Glutamatergic neuron (in vitro differentiated cells): ENCODE measurements around the gene PIWIL1. TPM values are rescaled to one million over a fixed set of nuclear protein-coding genes. Genes with fewer than 3 reads are reported as not detected.

Experiments used
- DNase-seq: peaks from one replicate; pipeline ENCODE4 v3.0.0; 2022
- H3K27ac Mint-ChIP-seq: one replicate; pipeline ENCODE4 v1.8.0; 2020; ENCODE audit warnings: mild to moderate bottlenecking, mixed read lengths, inconsistent platforms; ENCODE audit not compliant: unreplicated experiment
- H3K27me3 Mint-ChIP-seq: one replicate; pipeline ENCODE4 v1.8.0; 2020; ENCODE audit warnings: mild to moderate bottlenecking, moderate library complexity, mixed read lengths, inconsistent platforms; ENCODE audit not compliant: unreplicated experiment
- H3K36me3 Mint-ChIP-seq: one replicate; pipeline ENCODE4 v1.8.0; 2020; ENCODE audit warnings: mild to moderate bottlenecking, mixed read lengths, inconsistent platforms; ENCODE audit not compliant: unreplicated experiment
- H3K4me1 Mint-ChIP-seq: one replicate; pipeline ENCODE4 v1.8.0; 2020; ENCODE audit warnings: mild to moderate bottlenecking, low read depth, mixed read lengths, inconsistent platforms; ENCODE audit not compliant: unreplicated experiment
- H3K4me3 Mint-ChIP-seq: one replicate; pipeline ENCODE4 v1.8.0; 2020; ENCODE audit warnings: mild to moderate bottlenecking, mixed read lengths, inconsistent platforms; ENCODE audit not compliant: unreplicated experiment
- H3K9me3 Mint-ChIP-seq: one replicate; pipeline ENCODE4 v1.8.0; 2020; ENCODE audit warnings: mild to moderate bottlenecking, moderate library complexity, mixed read lengths, inconsistent platforms; ENCODE audit not compliant: unreplicated experiment
- CTCF ChIP-seq: fragments of 200-600 bp; sonication (generic); IDR thresholded peaks from one replicate; pipeline ENCODE4 v1.5.0; 2021; ENCODE audit not compliant: partially characterized antibody, unreplicated experiment
- total RNA-seq: library from RNA; stranded (reverse); fragmentation: NEBNext Ultra II Directional; extraction: Animal tissue kit (Norgen Biotek cat#: 25700); gene quantifications from one replicate; pipeline ENCODE4 v1.2.1, GENCODE V29; 2021; ENCODE audit not compliant: unreplicated experiment

PIWIL1 gene
- total RNA-seq, 1 donor from 2014 or later: not detected

DNA sequence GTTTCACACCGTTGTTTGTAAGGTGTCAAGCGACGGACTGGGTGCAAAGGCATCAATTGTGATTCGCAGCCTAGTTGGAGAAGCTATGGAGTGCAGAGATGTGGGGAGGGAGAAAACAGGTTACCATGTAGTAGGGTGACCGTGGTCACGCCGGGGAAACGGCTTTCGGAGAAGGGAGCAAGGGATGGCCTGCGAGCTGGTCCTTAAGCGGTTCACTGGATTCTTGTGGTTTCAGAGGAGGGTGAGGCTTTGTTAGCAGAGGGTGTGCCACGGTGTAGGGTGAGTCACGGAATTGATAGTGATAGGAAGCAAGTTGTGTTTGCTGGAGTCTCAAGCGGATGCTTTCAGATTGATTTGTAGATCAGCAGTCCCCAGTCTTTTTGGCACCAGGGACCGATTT is 2.3 kb downstream of the PIWIL1 start:
- Mint-ChIP-seq H3K9me3 (peaks cover 3% of the 10 kb centered on the region), H3K4me1 (no peaks in the 10 kb centered on the region), H3K36me3 (peaks cover 4% of the 10 kb centered on the region), H3K27me3 (no peaks in the 10 kb centered on the region), H3K27ac (no peak overlapping the region), H3K4me3 (no peak overlapping the region)
- no peak for DNase-seq
- no peak for TF ChIP-seq CTCF

- DNase-seq: no peak
- no peak overlapping the region for H3K27ac Mint-ChIP-seq
- H3K27me3 Mint-ChIP-seq: no peaks in the 10 kb centered on the region
- peaks cover 9% of the 10 kb centered on the region for H3K36me3 Mint-ChIP-seq
- no peak overlapping the region for H3K4me3 Mint-ChIP-seq
- H3K4me1 Mint-ChIP-seq: no peaks in the 10 kb centered on the region
- no peak for TF ChIP-seq CTCF
- H3K9me3 Mint-ChIP-seq: peaks cover 3% of the 10 kb centered on the region
These were observed 4.8 kb downstream of the PIWIL1 start for GRCh38 chr12:130342442-130342841.

- no peak overlapping the region for H3K4me3 Mint-ChIP-seq
- peaks cover 9% of the 10 kb centered on the region for H3K36me3 Mint-ChIP-seq
- TF ChIP-seq CTCF: no peak
- H3K9me3 Mint-ChIP-seq: peaks cover 3% of the 10 kb centered on the region
- DNase-seq: no peak
- H3K27ac Mint-ChIP-seq: no peak overlapping the region
- no peaks in the 10 kb centered on the region for H3K4me1 Mint-ChIP-seq
- H3K27me3 Mint-ChIP-seq: no peaks in the 10 kb centered on the region
These were observed 5.2 kb downstream of the PIWIL1 start for GRCh38 chr12:130342842-130343241.

DNA sequence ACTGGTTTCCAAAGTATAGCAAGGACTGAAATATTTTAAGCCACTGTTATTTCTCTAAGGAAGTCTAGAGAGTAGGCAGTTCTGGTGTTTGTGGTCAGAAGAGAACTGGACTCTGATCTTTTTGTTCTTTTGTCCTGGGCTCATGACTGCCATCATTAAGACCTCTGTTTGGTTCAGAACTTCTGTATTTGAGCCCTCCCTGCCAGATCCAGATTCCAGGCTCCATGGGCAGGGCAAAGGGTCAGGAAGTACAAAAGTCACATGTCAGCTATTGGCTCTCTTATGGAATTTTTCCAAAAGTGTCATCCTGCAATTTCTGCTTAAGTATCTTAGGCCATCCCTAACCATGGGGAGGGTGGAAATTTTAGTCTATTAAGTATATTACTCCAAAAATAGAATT is 6.8 kb downstream of the PIWIL1 start:
- Mint-ChIP-seq H3K4me1 (no peaks in the 10 kb centered on the region), H3K27me3 (no peaks in the 10 kb centered on the region), H3K9me3 (peaks cover 3% of the 10 kb centered on the region), H3K36me3 (peaks cover 9% of the 10 kb centered on the region), H3K4me3 (no peak overlapping the region), H3K27ac (no peak overlapping the region)
- TF ChIP-seq CTCF: no peak
- no peak for DNase-seq

DNA sequence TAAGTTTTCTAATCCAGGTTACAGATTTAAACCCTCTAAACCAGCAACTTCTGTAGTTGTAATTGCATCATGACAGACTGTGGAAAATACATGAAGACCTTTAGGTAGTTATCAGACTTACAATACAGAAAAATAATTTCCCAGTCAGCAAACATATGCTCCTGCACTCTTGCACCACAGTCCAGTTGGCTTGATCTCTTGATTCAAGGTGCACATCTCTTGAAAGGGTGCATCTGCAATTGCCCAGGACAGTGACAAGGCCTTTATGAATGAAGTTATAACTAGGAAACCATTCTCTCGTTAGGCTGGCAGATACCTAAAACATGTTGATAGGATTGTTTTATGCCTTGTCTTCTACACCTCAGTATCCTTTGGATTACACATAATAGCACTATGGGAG is 7.6 kb downstream of the PIWIL1 start:
- DNase-seq: no peak
- peaks cover 3% of the 10 kb centered on the region for H3K9me3 Mint-ChIP-seq
- H3K27ac Mint-ChIP-seq: no peak overlapping the region
- no peaks in the 10 kb centered on the region for H3K4me1 Mint-ChIP-seq
- no peak for TF ChIP-seq CTCF
- H3K4me3 Mint-ChIP-seq: no peak overlapping the region
- peaks cover 9% of the 10 kb centered on the region for H3K36me3 Mint-ChIP-seq
- H3K27me3 Mint-ChIP-seq: no peaks in the 10 kb centered on the region
